ENCODE data around the gene PPM1H. TPM values are rescaled to one million over a fixed set of nuclear protein-coding genes. Genes with fewer than 3 reads are reported as not detected.
"Not testable (repeated sequence)": the region's sequence is repeated elsewhere in the genome, so short reads cannot be mapped to it uniquely, and the experiment has no call there.

PPM1H gene
- total and polyA plus RNA-seq, 12 donors: 0.81 to 5.5 (median 2.6) TPM

DNA sequence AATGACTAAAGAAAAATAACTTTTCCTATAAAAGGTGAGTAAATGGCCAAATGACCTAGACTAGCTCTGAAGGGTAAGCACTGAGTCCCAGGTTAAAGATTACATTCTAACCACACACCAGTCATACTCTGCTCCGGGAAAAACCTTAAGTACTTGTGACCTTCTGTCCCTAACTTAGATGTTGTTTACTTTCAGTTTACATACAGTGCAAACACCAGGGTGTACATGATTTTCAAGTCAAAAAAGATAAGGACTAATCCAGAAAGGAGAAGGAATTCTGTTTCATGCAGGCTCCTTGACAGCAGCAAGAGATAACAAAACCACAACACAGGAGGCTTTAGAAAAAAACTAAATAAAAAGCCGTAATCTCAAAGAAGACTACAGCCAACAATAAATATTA, 174.2 kb downstream of the PPM1H start:
- H3K4me1 ChIP-seq (replicated peaks in 1 of 2): peaks cover 0 to 9% of the 10 kb centered on the region in 2 donors
- no peak overlapping the region for H3K27ac ChIP-seq
- no peak overlapping the region for H3K4me3 ChIP-seq
- DNase-seq: no peak
- WGBS, 4 donors: 49 to 51% (median 51%) methylated on average over 2 of the region's 2 CpGs
- TF ChIP-seq, protein P1, sequence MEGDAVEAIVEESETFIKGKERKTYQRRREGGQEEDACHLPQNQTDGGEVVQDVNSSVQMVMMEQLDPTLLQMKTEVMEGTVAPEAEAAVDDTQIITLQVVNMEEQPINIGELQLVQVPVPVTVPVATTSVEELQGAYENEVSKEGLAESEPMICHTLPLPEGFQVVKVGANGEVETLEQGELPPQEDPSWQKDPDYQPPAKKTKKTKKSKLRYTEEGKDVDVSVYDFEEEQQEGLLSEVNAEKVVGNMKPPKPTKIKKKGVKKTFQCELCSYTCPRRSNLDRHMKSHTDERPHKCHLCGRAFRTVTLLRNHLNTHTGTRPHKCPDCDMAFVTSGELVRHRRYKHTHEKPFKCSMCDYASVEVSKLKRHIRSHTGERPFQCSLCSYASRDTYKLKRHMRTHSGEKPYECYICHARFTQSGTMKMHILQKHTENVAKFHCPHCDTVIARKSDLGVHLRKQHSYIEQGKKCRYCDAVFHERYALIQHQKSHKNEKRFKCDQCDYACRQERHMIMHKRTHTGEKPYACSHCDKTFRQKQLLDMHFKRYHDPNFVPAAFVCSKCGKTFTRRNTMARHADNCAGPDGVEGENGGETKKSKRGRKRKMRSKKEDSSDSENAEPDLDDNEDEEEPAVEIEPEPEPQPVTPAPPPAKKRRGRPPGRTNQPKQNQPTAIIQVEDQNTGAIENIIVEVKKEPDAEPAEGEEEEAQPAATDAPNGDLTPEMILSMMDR (IDR thresholded peaks at IDR 0.05): no peak
- no peak for TF ChIP-seq POLR2A (IDR thresholded peaks at IDR 0.05)
- H3K9me3 ChIP-seq (replicated peaks in 1 of 3): no peaks in the 10 kb centered on the region
- intact Hi-C loops (cut with DNase I): no loop called here
- H3K27me3 ChIP-seq: no peaks in the 10 kb centered on the region
- no peaks in the 10 kb centered on the region for H3K36me3 ChIP-seq (replicated peaks in 1 of 2)

DNA sequence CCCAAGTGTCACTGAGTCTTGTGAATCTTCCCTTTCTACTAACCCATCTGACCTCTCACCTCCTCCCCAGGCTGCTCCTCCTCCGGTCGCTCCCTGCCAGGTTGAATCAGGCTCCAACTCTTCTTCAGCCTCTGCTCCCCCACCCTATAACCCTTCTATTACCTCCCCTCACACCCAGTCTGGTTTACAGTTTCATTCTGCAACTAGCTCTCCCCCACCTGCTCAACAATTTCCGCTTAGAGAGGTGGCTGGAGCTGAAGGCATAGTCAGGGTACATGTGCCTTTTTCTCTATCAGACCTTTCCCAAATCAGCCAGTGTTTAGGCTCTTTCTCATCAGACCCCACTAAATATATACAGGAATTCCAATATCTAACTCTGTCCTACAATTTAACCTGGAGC, 174.6 kb downstream of the PPM1H start:
- H3K36me3 ChIP-seq (replicated peaks in 1 of 2); H3K27ac ChIP-seq; H3K9me3 ChIP-seq (replicated peaks in 1 of 3); DNase-seq; H3K27me3 ChIP-seq; H3K4me1 ChIP-seq (replicated peaks in 1 of 2); intact Hi-C loops (cut with DNase I); H3K4me3 ChIP-seq: not testable (repeated sequence)
- 66 to 78% (median 74%) methylated on average over 3 of the region's 3 CpGs for WGBS, 4 donors

DNA sequence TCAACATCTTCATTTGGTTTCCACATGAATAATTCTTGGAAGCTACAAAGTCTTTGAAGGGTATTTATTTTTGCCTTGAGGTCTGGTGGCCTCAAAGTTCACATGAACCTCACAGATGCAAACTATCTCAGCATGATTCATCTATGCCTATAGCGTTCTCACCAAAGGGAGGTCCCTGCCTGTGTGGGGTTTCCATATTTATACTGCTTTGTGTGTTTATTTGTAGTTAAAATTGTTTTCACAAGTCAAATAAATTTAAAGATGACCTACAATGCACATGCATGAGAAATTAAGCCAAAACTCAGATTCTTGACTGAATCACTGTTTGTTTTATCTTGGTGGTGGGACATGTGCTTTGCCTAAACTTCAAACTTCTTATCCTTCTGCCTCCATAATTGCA, 176.7 kb downstream of the PPM1H start:
- 77 to 98% (median 84%) methylated on average over 1 of the region's 1 CpG for WGBS, 4 donors

DNA sequence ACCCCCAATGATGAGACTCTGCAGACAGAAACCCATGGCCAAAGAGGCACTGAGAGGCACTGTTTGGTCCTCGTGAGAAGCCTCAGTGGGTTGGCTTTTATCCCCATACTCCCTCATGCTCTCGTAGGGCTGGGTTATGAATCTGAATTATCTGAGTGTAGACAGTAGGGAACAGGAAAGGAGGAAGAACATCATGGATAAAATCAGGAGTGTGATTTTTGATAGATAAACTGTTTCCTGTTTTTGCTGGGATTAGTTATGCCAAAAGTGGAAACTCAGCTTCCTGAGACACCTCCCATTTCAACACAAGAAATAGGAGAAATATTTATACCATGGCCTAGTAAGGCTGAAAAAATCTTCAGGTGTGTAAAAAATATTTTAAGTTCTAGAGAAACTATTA, 177.9 kb downstream of the PPM1H start:
- no peak for TF ChIP-seq POLR2A (IDR thresholded peaks at IDR 0.05)
- TF ChIP-seq, protein P1 (IDR thresholded peaks at IDR 0.05): no peak
- 73 to 84% (median 81%) methylated on average over 2 of the region's 2 CpGs for WGBS, 4 donors
- no peak overlapping the region for H3K4me3 ChIP-seq
- no peaks in the 10 kb centered on the region for H3K9me3 ChIP-seq (replicated peaks in 1 of 3)
- peaks cover 0 to 9% of the 10 kb centered on the region in 2 donors for H3K4me1 ChIP-seq (replicated peaks in 1 of 2)
- no peaks in the 10 kb centered on the region for H3K27me3 ChIP-seq
- no peak overlapping the region for H3K27ac ChIP-seq
- intact Hi-C loops (cut with DNase I): no loop called here
- no peaks in the 10 kb centered on the region for H3K36me3 ChIP-seq (replicated peaks in 1 of 2)
- DNase-seq: no peak

More for the DNA sequence above, 176.7 kb downstream of the PPM1H start:
- Histone ChIP-seq H3K4me1 (replicated peaks in 1 of 2) (peaks cover 0 to 9% of the 10 kb centered on the region in 2 donors), H3K4me3 (no peak overlapping the region), H3K27me3 (no peaks in the 10 kb centered on the region), H3K36me3 (replicated peaks in 1 of 2) (no peaks in the 10 kb centered on the region), H3K27ac (no peak overlapping the region), H3K9me3 (replicated peaks in 1 of 3) (no peaks in the 10 kb centered on the region)
- no peak for DNase-seq
- intact Hi-C loops (cut with DNase I): no loop called here
- no peak for TF ChIP-seq POLR2A (IDR thresholded peaks at IDR 0.05)
- TF ChIP-seq, protein P1 (IDR thresholded peaks at IDR 0.05): no peak

DNA sequence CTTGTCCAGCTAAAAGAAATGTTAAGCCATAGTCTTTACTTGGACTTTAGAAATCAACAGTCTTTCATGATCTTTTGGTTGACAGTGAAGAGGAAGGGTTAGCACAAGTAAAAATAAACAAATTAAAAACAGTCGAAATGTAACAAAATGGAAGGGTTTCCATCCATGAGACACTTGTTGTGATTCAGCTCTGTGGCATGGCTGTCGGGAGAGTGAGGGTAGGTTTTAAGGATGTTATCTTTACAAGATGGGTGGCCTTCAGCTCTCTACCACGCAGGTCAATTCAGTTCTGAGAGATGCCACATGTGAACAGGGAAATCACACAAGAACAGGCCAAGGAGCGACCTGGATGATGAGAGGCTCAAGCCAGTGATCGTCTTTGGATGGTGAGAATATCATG, 180.2 kb downstream of the PPM1H start:
- no peaks in the 10 kb centered on the region for H3K9me3 ChIP-seq (replicated peaks in 1 of 3)
- H3K4me1 ChIP-seq (replicated peaks in 1 of 2): no peaks in the 10 kb centered on the region
- no peak overlapping the region for H3K27ac ChIP-seq
- no peak for DNase-seq
- H3K27me3 ChIP-seq: no peaks in the 10 kb centered on the region
- intact Hi-C loops (cut with DNase I): no loop called here
- WGBS, 4 donors: 85 to 99% (median 94%) methylated on average over 5 of the region's 5 CpGs
- no peak overlapping the region for H3K4me3 ChIP-seq
- no peaks in the 10 kb centered on the region for H3K36me3 ChIP-seq (replicated peaks in 1 of 2)
- no peak for TF ChIP-seq POLR2A (IDR thresholded peaks at IDR 0.05)
- TF ChIP-seq, protein P1 (IDR thresholded peaks at IDR 0.05): no peak

Measured in adrenal gland (tissue), 12 donors.